GM19035 (cell line): ENCODE data around the gene DPP4.
A peak's percentile ranks its signal among the peaks of the same experiment; 100 is the strongest.

Source experiments
- ATAC-seq: cut with Tn5 transposase; IDR thresholded peaks from one replicate; pipeline ENCODE4 v1.9.1; 2021; ENCODE audit not compliant: unreplicated experiment

DPP4 gene

DNA sequence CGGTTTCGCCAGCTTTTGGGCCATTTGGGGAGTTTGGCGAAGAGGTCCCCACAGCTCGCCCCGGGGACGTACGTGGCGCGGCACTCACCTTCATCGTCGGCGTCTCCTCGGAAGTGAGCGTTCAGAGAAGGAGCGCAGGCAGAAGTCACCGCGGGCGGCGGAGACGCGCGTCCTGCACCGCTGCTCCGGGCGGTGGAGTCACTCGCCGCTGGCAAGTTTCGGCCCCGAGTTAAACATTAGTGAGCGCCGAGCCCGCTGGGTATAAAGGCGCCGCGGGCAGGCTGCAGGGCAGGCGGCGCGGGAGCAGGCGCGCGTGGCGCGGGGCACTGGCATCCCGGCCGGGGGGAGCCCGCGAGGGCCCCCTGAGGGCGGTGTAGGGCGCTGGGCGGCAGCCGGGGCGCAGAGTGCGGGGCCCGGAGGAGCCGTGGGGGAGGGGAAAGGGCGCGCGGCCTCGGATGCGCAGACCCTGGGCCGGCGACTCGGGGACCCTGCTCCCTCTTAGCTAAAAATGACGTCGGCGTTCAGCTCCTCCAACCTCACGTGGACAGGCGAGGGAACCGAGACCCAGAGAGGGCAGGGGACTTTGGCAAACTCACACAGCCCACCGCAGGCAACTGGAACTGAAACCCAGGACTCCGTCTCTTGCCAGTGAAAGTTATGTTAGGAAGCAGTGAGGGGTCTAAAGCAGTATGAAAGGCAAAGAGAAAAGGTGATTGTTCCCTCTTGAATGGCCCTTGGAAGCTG, at the start of gene DPP4:
TSS of gene DPP4 (minus strand) at position 328 of the 744 bp plus-strand sequence. CDS start at position 94, 234 bp downstream.
- peak; percentile 82 for ATAC-seq

DNA sequence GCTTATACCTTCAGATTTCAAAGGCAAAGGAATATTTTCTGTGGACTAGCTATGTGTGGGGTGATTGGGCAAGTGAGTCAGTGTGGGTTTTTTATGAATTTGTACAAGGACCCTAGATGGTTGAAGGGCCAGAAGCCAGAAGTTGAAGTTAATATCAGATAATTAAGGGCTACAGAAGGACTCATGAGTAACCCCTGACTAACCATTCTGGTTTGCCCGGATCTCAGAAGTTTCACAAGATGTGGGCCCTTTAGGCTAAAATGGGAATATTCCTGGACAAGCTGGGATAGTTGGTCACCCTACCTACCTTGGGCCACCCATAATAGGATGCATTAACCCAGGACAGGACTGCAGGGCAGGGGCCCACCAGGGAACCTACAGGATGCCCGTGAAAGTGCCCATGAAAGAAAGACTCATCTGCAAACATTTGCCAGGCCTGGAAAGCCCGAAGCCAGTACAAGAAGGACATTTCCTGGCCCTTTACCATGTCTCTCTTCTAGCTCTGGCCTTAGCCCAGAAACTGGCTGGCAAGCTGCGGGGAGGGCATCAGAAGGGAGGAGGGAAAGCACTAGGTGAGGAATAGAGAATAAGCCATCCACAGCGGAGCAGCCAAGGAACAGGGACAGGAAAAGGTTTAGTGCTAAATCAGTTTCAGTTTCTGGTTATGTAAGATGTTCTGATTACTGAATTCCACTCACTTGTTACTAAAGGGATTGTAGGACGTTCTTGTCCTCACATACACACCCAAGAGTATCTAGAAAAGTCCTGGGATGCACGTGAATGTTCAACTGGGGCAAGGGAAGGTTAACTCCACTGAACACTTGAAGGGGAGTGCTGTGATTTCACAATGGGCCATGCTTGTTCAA, 44.4 kb upstream of the DPP4 start:
- no peak for ATAC-seq

DNA sequence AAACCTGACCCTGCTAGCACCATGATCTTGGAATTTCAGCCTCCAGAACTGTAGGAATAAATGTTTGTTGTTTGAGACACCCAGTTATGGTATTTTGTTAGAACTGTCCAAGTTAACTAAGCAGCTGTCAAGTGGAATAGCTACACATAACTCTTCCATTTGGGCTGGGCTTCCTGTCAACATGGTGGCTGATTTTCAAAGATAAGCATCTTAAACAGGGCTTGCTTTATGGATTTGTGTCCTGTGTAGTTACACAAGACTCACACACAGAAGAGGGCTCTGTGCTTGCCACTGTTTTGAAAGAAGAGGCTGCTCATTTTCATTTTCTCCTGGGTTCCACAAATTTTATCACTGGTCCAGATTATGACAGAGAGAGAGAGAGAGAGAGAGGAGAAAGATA, 42.3 kb upstream of the DPP4 start:
- no peak for ATAC-seq

DNA sequence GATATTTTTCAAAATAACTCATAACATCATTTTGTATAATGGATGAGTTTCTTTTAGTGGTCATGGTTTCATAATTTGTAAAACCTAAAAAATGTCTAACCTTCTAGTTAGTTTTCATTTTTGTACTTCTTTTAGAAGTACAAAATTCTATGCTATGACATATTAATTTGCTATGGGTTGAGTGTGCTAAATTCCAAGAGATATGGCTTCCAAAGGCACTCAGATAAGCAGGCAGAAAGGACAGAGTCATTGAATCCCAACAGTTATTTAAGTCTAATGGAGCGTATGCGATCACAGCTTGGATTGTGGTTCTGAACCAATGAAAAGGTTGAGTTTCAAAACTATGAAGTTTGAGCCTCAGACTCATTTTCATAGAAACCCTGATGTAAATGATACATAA, 41.1 kb upstream of the DPP4 start:
- ATAC-seq: no peak

DNA sequence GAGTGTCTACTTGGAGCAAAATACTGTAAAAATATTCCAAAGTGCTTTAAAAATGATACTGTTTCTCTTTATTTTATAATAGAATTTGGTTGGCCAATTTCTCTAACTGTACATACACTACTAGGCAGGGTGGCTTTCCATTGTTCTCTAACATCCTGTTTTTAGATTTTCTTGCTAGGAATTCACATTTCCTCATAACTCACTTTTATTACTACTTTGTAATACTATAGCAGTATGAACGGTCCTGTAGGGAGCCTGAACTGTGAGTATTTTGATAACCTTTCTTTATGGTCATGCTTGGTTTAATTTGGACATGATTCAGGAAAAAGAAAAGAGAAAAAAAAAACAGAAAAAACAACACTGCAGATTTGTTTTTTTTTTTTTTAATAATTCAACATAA, 40.3 kb upstream of the DPP4 start:
- ATAC-seq: no peak

DNA sequence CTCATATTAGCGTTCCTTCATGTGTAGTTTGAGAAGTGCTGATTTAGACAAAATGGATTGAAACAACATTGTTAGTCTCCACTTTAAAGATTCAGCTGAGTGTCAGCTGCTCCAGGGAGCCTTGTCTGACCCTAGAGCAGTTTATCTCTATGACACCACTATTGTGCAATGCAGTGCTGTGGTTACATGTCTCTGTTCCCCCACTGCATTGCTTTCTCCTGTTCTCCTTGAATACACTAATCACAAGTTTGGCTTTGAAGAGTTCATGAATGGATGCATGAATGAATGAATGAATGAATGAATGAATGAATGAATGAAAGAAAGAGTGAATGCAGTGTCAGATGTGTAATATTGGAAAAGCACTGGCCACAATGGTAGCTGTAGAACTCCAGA, 39.8 kb upstream of the DPP4 start:
- no peak for ATAC-seq

DNA sequence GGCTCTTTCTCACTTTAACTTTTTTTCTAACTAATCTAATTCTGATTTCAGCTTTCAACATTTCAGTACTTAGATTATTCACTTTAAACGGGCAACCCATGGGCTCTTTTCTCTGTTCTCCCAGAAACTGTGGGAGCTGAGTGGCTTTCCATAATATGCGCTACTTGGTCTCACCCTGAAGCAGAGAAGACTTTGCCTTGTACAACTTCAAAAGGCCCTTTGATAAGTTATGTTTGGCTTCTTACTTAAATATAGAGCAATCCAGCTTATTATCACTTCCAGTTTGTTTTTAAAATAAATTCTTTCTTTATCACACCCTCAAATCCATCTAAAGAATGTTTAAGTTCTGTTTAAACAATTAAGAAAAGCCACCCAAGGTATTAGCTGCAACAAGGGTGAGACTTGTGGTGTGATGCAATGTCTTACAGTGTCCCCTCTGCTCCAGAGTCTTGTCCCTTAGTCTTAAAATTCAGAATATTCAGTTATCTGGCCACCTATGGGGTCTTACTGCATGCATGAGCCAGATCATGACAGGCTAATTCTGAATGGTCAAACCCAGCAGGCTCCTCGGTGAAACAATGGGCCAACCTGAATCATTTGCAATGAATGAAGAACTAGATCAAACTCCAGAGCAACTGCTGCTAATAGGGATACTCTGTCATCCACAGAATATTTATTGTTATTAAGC, 39.2 kb upstream of the DPP4 start:
- no peak for ATAC-seq

DNA sequence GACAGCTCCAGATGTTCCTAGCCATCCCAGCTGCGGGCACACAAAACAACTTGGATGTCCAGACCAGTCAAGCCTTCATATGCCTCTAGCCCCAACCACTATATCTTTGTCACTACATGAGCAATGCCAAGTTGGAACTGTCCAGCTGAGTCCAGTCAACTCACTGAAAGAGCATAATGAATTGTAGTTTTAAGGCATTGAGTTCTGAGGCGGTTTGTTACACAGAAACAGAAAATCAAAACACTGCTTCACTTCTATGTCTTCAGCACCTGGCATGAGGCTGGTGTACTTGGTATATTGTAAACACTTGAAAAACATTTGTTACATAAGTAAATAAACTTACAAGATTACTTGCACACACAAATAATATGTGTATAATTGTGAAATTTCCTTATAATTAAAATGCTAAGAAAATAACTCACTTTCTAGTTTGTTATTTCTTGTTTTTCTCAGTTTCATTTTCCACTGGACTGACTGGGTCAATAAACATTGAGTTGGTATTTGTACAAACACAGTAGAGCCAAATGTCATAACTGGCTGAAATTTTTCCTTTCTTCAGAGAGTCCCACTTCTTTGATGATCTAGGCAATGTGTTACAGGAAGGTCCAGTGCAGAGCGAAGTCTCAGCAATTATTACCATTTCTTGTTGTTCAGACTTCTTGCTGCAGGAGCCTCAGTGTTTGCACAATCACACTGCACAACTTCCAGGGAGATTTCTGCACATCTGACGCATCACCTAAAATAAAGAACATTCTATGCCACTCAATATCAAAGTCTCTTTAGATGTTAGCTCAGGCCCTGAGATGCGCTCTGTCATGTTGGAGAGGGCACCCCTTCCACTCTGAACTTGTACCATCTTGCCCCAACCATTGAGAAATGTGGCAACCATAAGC, 38.2 kb upstream of the DPP4 start:
- no peak for ATAC-seq

DNA sequence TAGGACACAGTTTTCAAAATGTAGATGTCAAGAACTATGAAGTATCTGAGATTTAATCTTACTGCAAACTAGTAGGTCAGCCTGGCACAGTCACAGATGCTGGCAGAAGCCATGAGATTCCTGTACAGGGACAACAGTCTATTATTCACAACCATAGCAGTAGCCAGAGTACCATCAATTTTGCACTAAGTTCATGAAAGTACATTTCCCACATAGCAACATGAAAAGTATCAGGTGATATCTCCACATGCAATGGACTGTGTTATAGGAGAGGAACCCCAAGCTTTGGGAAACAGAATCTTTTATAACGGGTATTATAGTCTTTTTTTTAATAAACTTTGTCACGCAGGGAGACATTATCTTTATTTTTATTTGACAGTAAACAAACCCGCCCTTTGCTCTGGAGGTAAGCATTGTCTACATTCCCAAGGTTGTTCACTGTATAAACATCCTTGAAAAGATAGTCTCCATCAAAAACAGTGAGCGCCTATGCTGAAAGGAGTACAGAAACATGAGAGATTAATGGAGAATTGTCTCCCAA, 33.4 kb upstream of the DPP4 start:
- ATAC-seq: no peak

DNA sequence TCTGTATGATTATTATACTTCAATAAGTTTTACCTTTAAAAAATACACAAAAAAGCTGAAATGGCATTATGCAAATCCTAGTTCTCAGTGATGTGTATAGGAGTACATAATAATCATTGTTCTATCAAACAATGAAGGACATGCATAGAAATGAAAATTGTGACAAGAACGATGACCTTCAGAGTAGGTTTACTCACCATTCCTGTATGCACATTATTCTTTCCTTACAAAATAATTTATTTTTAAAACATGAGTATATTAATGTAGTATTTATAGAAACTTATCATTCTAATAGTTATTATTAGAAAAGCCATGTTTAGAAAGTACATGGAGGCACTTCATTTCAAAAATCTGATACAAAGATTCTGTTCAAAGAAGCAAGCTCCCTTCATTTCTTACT, 32.7 kb upstream of the DPP4 start:
- no peak for ATAC-seq

DNA sequence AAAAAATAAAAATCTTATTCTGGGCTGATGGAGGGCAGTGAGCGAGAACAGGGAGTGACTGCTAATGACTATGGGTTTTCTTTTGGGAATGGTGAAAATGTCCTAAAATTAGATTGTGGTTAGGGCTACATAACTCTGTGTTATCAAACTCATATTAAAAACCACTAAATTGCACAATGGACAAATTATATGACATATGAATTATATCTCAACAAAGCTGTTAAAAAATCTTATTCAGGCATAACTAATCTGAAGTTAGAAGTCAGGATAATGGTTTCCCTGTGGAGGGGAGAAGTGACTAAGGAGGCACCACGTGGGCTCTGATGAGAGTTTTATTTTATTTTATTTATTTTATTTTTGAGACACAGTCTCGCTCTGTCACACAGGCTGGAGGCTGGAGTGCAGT, 32.1 kb upstream of the DPP4 start:
- no peak for ATAC-seq

DNA sequence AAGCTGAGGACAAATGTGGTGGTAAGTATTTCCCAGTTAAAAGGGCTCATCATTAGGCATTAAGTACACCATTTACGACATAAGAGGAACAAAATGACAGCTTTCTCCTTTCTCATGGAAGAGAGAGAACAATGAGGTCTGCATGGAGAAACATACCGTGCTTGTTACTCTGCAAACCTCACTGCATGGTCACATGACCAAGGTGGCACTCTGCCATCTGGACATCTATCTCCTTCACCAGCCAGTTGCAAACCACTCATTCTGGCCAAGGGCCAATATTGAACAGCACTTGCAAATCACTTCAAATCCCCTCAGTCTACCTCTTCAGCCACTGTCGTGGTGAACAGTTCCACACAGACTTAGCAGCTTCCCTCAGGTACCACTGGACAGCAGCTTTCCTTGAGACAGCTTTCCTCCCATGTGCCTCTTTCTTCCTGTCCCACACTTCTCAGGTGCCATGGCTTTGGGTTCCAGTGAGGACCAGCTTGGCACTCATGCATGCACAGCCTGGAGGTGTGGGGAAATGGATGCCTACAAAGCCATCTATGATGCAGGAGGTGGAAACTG, 29.5 kb upstream of the DPP4 start:
- ATAC-seq: no peak

DNA sequence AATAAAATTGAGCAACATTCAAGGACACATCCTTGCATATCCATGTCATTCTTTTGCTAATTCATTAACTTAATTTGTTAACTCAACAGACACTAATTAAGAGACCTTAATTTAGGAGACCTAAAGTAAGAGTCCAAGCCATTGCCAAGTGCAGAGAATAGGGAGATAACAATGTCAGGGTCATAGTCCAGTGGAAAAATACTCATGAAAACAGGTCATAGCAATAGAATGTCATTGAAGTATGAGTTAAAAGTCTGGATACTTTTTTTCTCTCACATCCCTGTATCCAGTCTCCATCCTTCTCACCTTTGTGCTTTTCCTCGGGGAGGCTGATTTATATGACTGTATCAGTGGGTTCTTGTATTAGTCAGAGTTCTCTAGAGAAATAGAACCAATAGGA, 26.6 kb upstream of the DPP4 start:
- ATAC-seq: no peak

DNA sequence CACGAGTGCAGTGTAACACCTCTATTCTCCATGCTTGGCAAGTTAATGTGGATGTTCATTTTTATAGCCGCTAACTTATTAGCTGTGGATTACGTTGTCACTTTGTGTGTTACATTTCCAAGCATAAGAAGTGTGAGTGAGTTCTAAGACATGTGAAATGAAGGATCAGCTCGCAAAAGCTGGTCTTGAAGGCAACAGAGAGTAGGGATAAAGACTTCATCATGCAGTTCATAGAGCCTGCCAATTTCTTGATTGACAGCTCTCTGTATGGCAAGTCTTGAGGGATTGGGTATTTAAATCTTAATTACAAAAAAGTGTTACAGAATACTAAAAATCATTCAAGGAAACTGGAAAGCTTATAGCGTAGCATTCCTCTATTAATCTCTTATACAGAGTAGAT, 25.8 kb upstream of the DPP4 start:
- no peak for ATAC-seq

DNA sequence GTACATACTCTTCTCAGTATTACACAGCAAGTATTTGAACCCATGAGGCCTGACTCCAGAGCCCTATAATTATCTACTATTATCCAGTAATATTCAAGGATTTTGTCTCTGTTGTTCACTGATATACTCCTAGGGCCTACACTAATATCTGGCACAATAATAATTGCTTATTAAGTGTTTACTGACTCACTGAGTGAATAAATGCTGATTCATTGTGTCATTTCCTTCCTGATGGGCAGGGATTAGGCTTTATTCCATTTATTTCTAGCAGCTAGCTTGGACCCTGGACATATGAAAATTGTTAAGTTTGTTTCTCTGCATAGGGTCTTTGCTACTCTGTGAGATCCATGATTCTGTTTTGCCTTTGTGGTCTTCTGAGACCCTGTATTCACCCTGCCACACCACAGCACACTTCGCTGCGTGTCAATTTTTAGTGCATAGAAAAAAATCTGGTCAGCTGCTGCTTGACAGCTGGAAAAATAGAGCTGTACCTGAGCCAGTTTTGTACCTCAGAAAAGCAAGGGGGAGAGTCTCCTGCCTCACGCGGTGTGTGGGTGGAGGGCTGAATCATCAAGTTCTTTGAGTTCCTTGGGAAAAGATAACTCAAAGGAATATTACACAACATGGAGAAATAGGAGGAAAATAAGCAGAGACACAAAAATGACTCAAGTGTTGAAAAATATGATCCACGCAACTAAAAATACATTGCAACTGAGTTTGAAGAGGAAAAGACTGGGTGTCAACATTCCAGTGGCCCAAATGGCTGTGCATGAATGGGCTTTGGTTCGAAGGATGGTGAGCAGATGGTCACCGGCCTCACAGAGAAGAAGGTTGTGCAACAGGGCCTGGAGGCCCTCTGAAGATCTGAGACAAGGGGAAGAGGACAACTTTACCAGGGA, 18.9 kb upstream of the DPP4 start:
- ATAC-seq: no peak

DNA sequence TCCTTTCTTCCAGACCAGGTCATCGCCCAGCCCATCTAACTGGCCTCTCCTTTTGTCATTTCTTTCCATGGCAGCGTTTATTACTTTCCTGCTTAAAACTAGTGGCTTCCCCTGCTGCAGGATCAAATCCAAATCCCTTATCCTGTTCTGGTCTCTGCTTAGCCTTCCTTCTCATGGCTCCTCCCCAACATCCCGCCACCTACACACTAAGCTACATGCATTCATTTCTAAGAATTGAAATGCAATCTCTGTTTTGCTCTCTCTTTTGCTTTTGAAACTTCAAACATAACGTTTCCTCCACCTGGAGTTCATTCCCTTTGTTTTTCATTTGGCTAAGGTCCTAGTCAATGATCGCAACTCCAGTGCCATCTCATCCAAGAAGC, 18.0 kb upstream of the DPP4 start:
- ATAC-seq: no peak

DNA sequence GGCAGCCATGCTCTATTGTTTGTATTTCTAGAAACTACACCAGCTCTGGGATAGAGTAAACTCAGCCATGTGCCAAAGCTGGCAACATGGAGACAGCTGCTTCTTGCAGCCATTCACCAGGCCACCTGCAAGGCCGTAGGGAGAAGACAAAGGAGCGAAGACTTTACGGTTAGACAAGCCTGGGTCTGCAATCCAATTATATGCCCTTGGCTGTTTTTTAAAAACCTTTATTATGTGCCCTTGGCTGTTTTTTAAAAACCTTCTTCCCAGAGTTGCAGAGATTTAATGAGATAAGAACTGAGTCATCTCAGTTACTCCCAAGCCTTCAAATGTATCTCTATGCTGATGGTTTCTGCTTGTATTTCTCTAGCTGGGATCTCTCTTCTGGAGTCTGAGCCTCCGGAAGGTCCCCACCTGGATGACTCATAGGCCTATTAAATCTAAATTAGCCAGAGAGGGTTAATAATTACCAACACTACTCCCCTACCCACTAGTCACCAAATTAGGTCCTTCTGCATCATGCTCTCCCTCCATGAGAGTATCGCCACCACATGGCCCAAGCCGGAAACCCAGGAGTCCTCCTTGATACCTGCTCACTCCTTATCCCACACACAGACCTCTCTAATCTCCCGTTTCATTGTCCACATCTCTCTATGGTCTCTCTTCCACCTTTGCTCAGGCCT, 17.5 kb upstream of the DPP4 start:
- no peak for ATAC-seq

DNA sequence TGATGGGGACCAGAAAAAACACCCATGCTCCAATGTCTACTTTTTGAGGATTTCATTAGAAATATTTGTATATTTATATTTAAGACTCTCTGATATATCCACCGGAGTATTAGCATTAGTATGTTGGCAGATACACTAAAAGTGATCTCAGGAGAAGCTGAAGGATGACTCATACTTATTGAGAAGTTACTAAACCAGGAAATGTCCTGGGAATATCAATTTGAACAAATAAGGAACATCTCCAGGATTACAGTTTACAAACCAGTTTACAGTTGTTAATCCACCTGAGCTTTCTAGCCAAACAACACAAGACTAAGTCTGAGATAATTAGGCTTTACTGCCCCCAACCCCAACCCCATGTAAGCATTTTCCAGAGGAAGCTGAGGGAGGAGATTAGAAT, 16.1 kb upstream of the DPP4 start:
- ATAC-seq: no peak

DNA sequence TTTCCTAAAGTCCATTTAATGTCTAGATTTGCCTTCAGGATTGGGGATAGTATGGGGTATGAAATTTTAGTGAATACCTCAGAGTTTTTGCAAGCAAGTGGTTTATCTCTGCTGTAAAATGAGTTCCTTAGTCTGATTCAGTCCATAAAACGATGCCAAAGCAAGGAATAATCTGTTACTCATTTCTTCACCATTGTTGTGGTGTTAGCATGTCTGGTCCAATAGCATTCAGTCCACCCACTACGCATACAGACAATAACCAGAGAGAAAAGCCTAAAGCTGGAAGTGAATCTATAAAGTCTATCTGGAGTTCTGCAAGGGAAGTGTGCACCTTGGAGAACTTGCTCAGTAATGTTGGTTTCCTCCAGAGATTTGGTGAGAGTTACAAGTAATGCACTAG, 12.9 kb upstream of the DPP4 start:
- ATAC-seq: no peak
